ENCODE data around the gene STXBP5L.
A peak's percentile ranks its signal among the peaks of the same experiment; 100 is the strongest.

Gene STXBP5L

DNA sequence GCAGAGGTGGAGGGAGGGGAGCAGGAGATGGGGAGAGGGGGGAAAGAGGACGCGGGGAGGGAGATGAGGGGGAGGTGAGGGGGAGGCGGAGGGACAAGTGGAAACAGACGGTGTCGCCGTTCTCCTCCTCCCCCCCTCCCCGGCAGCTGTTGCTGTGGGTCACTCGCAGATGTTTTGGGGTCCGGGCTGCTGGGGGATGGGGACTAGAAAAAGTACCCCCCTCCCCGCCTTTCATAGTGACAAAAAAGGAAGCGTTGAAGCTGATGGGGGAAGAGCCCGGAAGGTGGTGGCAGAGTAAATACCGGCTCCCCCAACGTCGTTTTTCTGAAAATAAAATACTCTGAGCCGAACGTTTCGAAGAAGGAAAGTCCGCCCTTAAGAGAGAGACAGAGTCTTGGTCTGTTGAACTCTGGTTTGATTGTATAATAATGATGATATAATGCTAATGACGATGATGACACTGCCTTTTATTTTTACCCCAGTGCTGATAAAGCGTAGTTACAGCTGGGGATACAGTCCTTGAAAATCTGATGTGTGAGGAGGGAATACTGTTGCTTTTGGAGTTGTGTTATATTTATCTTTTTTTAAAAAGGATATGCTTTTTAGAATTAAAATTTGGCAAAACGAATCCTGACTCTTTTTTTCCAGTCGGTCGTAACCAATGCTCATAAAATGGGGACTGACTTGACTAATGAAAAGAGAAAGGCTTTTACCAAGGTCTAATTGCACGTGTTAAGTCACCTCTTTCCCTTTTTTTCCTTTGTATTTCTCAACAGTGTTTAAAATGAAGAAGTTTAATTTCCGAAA is 993 bp downstream of the STXBP5L start:
- Histone ChIP-seq H3K4me3 (ENCODE audit: low read depth in 1 of 2, low read length in 2 of 2) (peak overlapping the region in 1 of 2 donors; percentile 70), H3K4me1 (ENCODE audit: control insufficient read depth in 1 of 2, insufficient read depth in 2 of 2, low read length in 2 of 2) (peaks cover 0 to 19% of the 10 kb centered on the region in 2 donors), H3K36me3 (ENCODE audit: control insufficient read depth in 1 of 2, insufficient read depth in 2 of 2, low read length in 2 of 2) (no peaks in the 10 kb centered on the region), H3K27me3 (ENCODE audit: low read depth, low read length) (peaks cover 21% of the 10 kb centered on the region), H3K9me3 (ENCODE audit: control insufficient read depth in 1 of 2, low read length in 2 of 2) (no peaks in the 10 kb centered on the region), H3K27ac (ENCODE audit: low read length) (no peak overlapping the region)

DNA sequence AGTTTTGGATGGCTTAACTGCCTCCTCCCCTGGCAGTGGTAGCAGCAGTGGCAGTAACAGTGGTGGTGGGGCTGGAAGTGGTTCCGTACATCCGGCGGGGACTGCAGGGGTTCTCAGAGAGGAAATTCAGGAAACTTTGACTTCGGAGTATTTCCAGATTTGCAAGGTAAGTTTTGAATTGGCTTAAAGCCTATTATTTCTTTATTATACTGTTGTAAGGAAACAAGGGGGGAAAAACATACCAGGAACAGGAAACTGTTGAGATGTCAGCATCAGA is 1.5 kb downstream of the STXBP5L start:
- Histone ChIP-seq H3K27ac (ENCODE audit: low read length) (no peak overlapping the region), H3K36me3 (ENCODE audit: control insufficient read depth in 1 of 2, insufficient read depth in 2 of 2, low read length in 2 of 2) (no peaks in the 10 kb centered on the region), H3K4me3 (ENCODE audit: low read depth in 1 of 2, low read length in 2 of 2) (no peak overlapping the region), H3K27me3 (ENCODE audit: low read depth, low read length) (peaks cover 21% of the 10 kb centered on the region), H3K9me3 (ENCODE audit: control insufficient read depth in 1 of 2, low read length in 2 of 2) (no peaks in the 10 kb centered on the region), H3K4me1 (ENCODE audit: control insufficient read depth in 1 of 2, insufficient read depth in 2 of 2, low read length in 2 of 2) (peaks cover 0 to 19% of the 10 kb centered on the region in 2 donors)

GRCh38 chr3:120926146-120926545 is 18.1 kb downstream of the STXBP5L start:
- no peaks in the 10 kb centered on the region for H3K27me3 ChIP-seq (ENCODE audit: low read depth, low read length)
- H3K4me1 ChIP-seq (ENCODE audit: control insufficient read depth in 1 of 2, insufficient read depth in 2 of 2, low read length in 2 of 2) = no peaks in the 10 kb centered on the region
- no peak overlapping the region for H3K4me3 ChIP-seq (ENCODE audit: low read depth in 1 of 2, low read length in 2 of 2)
- H3K9me3 ChIP-seq (ENCODE audit: control insufficient read depth in 1 of 2, low read length in 2 of 2) = peaks cover 0 to 11% of the 10 kb centered on the region in 2 donors
- no peak overlapping the region for H3K27ac ChIP-seq (ENCODE audit: low read length)
- no peaks in the 10 kb centered on the region for H3K36me3 ChIP-seq (ENCODE audit: control insufficient read depth in 1 of 2, insufficient read depth in 2 of 2, low read length in 2 of 2)

DNA sequence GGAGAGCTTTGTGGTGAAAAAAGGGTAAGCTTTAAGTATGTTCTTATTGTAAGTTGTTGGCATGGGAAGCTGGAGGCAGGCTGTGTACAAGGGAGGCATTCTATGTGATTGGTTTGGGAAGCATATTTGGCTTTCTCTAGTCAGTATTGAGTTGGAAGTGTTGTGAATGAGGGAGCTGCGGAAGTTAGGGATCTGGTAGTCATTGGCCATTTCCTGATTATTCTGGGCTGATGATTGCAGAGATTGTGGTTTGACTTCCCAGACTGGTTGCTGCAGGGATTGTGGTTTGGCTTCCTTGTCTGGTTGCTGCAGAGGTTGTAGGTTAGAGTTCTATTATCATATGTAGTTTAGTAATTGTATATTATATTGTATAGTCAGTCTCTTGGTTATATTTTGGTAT is 21.0 kb downstream of the STXBP5L start:
- Histone ChIP-seq H3K27ac (ENCODE audit: low read length) (no peak overlapping the region), H3K36me3 (ENCODE audit: control insufficient read depth in 1 of 2, insufficient read depth in 2 of 2, low read length in 2 of 2) (no peaks in the 10 kb centered on the region), H3K27me3 (ENCODE audit: low read depth, low read length) (no peaks in the 10 kb centered on the region), H3K4me1 (ENCODE audit: control insufficient read depth in 1 of 2, insufficient read depth in 2 of 2, low read length in 2 of 2) (no peaks in the 10 kb centered on the region), H3K4me3 (ENCODE audit: low read depth in 1 of 2, low read length in 2 of 2) (no peak overlapping the region), H3K9me3 (ENCODE audit: control insufficient read depth in 1 of 2, low read length in 2 of 2) (peaks cover 0 to 11% of the 10 kb centered on the region in 2 donors)

- Histone ChIP-seq H3K9me3 (ENCODE audit: control insufficient read depth in 1 of 2, low read length in 2 of 2) (peaks cover 0 to under 1% of the 10 kb centered on the region in 2 donors), H3K27ac (ENCODE audit: low read length) (no peak overlapping the region)
Measured at GRCh38 chr3:120931593-120931992, 23.6 kb downstream of the STXBP5L start.

GRCh38 chr3:120956143-120956542 is 48.1 kb downstream of the STXBP5L start:
- Histone ChIP-seq H3K27ac (ENCODE audit: low read length) (no peak overlapping the region), H3K4me1 (ENCODE audit: control insufficient read depth in 1 of 2, insufficient read depth in 2 of 2, low read length in 2 of 2) (no peaks in the 10 kb centered on the region), H3K36me3 (ENCODE audit: control insufficient read depth in 1 of 2, insufficient read depth in 2 of 2, low read length in 2 of 2) (no peaks in the 10 kb centered on the region), H3K27me3 (ENCODE audit: low read depth, low read length) (no peaks in the 10 kb centered on the region), H3K9me3 (ENCODE audit: control insufficient read depth in 1 of 2, low read length in 2 of 2) (peaks cover 0 to 5% of the 10 kb centered on the region in 2 donors), H3K4me3 (ENCODE audit: low read depth in 1 of 2, low read length in 2 of 2) (no peak overlapping the region)

More at GRCh38 chr3:120931593-120931992, 23.6 kb downstream of the STXBP5L start:
- Histone ChIP-seq H3K4me3 (ENCODE audit: low read depth in 1 of 2, low read length in 2 of 2) (no peak overlapping the region), H3K27me3 (ENCODE audit: low read depth, low read length) (no peaks in the 10 kb centered on the region), H3K4me1 (ENCODE audit: control insufficient read depth in 1 of 2, insufficient read depth in 2 of 2, low read length in 2 of 2) (no peaks in the 10 kb centered on the region), H3K36me3 (ENCODE audit: control insufficient read depth in 1 of 2, insufficient read depth in 2 of 2, low read length in 2 of 2) (no peaks in the 10 kb centered on the region)

DNA sequence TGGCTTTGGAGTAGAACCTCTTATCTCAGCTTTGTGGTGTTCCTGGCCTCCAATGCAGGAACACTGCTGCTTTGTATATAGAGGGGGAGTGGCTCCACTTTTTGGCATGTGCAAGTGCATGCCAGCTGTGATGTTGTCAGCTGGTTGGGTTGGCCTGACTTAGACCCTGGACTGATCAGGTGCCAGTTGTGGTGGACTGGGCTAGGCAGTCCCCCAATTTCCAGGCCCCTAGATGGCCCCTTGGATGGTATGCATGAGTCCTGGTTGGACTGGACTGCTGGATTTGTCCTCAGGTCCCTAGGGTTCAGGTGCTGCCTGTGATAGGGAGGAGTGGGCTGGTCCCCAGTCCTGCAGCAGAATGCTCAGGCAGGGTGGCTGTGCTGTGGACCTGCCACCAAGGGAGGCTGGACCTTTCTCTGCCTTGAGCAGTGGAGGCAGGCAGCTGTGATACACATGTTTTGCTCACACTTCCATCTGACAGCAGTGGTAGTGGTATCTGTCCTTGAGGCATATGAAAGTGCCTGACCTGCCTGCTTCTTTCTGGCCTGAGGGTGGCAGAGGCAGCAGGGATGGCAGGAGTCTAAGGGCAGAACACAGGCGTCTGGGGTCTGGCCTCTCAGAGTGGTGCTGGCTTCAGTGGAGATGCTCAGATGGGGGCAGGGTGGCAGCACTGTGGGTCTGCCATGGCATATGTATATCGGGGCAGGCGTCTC is 74.8 kb downstream of the STXBP5L start:
- no peaks in the 10 kb centered on the region for H3K27me3 ChIP-seq (ENCODE audit: low read depth, low read length)
- no peak overlapping the region for H3K27ac ChIP-seq (ENCODE audit: low read length)
- H3K4me1 ChIP-seq (ENCODE audit: control insufficient read depth in 1 of 2, insufficient read depth in 2 of 2, low read length in 2 of 2) = no peaks in the 10 kb centered on the region
- peaks cover 6 to 7% of the 10 kb centered on the region in 2 donors for H3K9me3 ChIP-seq (ENCODE audit: control insufficient read depth in 1 of 2, low read length in 2 of 2)
- no peaks in the 10 kb centered on the region for H3K36me3 ChIP-seq (ENCODE audit: control insufficient read depth in 1 of 2, insufficient read depth in 2 of 2, low read length in 2 of 2)
- H3K4me3 ChIP-seq (ENCODE audit: low read depth in 1 of 2, low read length in 2 of 2) = no peak overlapping the region

GRCh38 chr3:120983321-120983665 is 75.3 kb downstream of the STXBP5L start:
- no peak overlapping the region for H3K4me3 ChIP-seq (ENCODE audit: low read depth in 1 of 2, low read length in 2 of 2)
- no peaks in the 10 kb centered on the region for H3K4me1 ChIP-seq (ENCODE audit: control insufficient read depth in 1 of 2, insufficient read depth in 2 of 2, low read length in 2 of 2)
- H3K9me3 ChIP-seq (ENCODE audit: control insufficient read depth in 1 of 2, low read length in 2 of 2) = peaks cover 6 to 7% of the 10 kb centered on the region in 2 donors
- H3K27ac ChIP-seq (ENCODE audit: low read length) = no peak overlapping the region
- no peaks in the 10 kb centered on the region for H3K27me3 ChIP-seq (ENCODE audit: low read depth, low read length)
- no peaks in the 10 kb centered on the region for H3K36me3 ChIP-seq (ENCODE audit: control insufficient read depth in 1 of 2, insufficient read depth in 2 of 2, low read length in 2 of 2)

DNA sequence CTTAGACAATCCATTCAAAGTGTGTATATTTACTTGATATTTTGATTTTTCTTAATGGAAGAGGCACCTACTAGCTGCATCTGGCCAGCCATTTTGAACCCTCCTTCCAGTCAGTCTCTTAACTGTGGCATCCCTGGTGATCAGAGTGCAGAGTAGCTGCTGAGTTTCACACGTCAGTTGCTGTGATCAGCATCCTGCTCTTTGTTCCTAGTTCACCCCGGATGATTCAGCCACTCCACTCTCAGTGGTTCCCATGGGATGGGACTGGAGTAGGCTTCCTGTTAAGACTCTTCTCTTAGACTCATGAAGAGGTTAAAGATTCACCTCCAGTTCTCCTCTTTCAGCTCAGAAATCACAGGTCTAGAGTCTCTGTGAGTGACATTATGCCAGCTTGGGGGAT is 75.8 kb downstream of the STXBP5L start:
- Histone ChIP-seq H3K27me3 (ENCODE audit: low read depth, low read length) (no peaks in the 10 kb centered on the region), H3K36me3 (ENCODE audit: control insufficient read depth in 1 of 2, insufficient read depth in 2 of 2, low read length in 2 of 2) (no peaks in the 10 kb centered on the region), H3K4me1 (ENCODE audit: control insufficient read depth in 1 of 2, insufficient read depth in 2 of 2, low read length in 2 of 2) (no peaks in the 10 kb centered on the region), H3K27ac (ENCODE audit: low read length) (no peak overlapping the region), H3K4me3 (ENCODE audit: low read depth in 1 of 2, low read length in 2 of 2) (no peak overlapping the region), H3K9me3 (ENCODE audit: control insufficient read depth in 1 of 2, low read length in 2 of 2) (peaks cover 6 to 7% of the 10 kb centered on the region in 2 donors)

GRCh38 chr3:120985242-120985641 is 77.2 kb downstream of the STXBP5L start:
- no peaks in the 10 kb centered on the region for H3K4me1 ChIP-seq (ENCODE audit: control insufficient read depth in 1 of 2, insufficient read depth in 2 of 2, low read length in 2 of 2)
- no peak overlapping the region for H3K4me3 ChIP-seq (ENCODE audit: low read depth in 1 of 2, low read length in 2 of 2)
- H3K36me3 ChIP-seq (ENCODE audit: control insufficient read depth in 1 of 2, insufficient read depth in 2 of 2, low read length in 2 of 2) = no peaks in the 10 kb centered on the region
- H3K9me3 ChIP-seq (ENCODE audit: control insufficient read depth in 1 of 2, low read length in 2 of 2) = peaks cover 6 to 7% of the 10 kb centered on the region in 2 donors
- H3K27ac ChIP-seq (ENCODE audit: low read length) = no peak overlapping the region
- H3K27me3 ChIP-seq (ENCODE audit: low read depth, low read length) = no peaks in the 10 kb centered on the region

GRCh38 chr3:120988994-120989393 is 81.0 kb downstream of the STXBP5L start:
- Histone ChIP-seq H3K4me1 (ENCODE audit: control insufficient read depth in 1 of 2, insufficient read depth in 2 of 2, low read length in 2 of 2) (no peaks in the 10 kb centered on the region), H3K4me3 (ENCODE audit: low read depth in 1 of 2, low read length in 2 of 2) (no peak overlapping the region), H3K9me3 (ENCODE audit: control insufficient read depth in 1 of 2, low read length in 2 of 2) (no peaks in the 10 kb centered on the region), H3K27me3 (ENCODE audit: low read depth, low read length) (no peaks in the 10 kb centered on the region), H3K27ac (ENCODE audit: low read length) (no peak overlapping the region), H3K36me3 (ENCODE audit: control insufficient read depth in 1 of 2, insufficient read depth in 2 of 2, low read length in 2 of 2) (no peaks in the 10 kb centered on the region)
